GM19468 (cell line): Measurements from ENCODE around the gene GNAS.
"Not testable (repeated sequence)": the region's sequence is repeated elsewhere in the genome, so short reads cannot be mapped to it uniquely, and the experiment has no call there.

Experiments
- ATAC-seq: cut with Tn5 transposase; IDR thresholded peaks from one replicate; pipeline ENCODE4 v1.9.1; 2021; ENCODE audit warnings: mild to moderate bottlenecking, moderate library complexity, moderate number of reproducible peaks; ENCODE audit not compliant: unreplicated experiment; ENCODE audit errors: extremely low read depth

GNAS gene

DNA sequence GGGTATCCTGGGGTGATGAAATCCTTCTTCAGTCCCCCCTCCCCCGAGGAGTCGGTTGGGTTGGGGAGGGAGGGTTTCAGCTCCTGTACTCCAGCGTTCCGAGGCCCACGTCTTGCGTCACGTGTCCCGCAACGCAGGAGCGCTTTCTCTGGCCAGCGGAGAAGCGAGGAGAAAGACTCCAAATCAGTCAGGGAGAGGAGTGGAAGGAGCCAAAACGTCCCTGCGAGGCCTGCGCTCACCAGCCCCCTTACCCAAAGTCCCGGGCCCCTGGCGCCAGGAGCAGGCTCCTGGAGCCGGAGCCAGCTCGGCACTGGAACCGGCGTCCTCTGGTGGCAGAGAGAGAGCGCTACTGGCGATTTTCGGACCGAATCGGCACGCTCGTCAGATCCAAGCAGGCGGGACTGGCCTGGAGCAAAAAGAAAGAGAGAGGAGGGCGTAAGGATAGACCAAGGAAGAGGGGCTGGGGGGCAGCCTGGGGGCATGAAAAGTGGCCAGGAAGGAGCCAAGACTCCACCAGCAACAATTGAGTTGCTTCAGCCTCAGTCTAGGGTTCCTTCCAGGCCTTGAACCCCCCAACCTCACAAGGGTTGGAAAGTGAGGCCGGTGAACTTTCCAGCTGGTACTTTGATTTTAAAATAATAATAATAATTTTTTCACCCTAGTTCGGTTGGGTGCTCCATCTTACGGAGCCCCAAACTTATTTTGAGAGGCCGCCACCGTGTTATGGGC is at the start of gene GNAS:
GNAS (plus strand) TSS at position 174 of the 729 bp plus-strand sequence.
- no peak for ATAC-seq

DNA sequence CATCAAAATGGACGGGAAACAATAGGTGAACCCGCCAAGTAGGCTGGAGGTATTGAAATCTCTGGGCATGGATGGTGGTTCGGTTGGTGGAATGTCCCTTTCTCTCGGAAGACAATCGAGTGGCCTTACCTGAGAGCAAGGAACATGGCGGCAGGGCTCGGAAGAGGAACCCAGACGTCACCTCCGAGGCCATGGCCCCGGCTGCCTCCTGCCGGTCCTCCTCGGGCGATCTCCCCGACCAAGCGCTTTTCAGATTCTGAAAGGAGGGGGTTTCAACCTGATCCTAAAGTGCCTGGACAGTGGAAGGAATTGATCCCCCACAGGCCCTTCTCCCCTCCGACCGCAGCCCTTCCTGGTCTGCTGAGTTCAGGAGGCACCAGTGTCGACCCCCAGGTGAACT is 49.0 kb upstream of the GNAS start:
- no peak for ATAC-seq

DNA sequence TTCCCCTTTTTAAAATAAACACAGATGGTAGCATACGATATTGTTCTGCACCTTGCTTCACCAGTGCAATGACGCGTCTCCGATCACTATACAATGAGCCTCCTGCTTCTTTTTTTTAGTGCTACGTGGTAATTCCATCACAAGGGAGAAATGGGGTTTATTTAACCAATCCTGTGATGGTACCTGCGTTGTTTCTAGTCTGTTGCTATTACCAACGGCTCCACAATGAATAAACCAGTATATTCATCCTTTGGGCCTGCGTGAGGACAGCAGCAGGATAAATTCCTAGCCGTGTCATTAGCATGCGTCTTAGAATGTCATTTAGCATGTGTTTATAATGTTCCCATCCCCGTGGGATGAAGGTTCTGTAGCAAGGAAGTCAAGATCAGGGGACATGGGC is 44.7 kb upstream of the GNAS start:
- no peak for ATAC-seq

DNA sequence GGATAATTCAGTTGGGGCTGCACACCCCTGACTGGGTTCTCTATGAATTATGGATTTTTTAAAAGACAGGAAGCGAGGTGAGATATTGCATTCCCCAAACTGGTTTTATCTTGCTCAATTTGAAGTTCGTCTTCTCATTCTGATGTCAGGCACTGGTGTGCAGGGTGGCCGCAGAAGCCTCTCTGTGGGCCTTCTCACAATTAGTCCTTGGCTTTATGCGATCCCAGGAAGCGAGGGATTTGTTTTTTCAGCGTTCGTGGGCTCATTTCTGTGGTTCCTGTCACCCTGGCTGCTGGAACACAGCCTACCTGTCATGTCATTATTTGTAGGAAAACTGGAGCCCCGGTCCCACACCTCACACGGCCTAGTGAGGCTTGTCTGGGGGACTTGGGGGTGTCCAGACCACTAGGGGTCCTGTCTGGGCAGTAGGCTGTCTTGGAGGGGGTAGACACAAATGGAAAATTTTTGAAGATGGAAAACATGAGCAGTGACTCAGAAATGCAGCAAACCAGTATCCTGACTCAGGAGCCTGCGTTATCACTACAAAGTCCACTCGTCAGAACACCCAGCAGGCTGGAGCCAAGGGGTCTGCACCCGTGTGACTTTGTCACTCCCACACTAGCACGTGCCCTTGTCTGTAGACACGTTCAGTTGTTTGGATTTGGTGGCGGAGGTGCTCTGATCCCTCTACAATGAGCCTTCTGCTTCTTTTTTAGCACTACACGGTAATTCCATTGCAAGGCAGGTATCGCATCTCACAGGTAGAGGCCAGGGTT is 44.1 kb upstream of the GNAS start:
- no peak for ATAC-seq

DNA sequence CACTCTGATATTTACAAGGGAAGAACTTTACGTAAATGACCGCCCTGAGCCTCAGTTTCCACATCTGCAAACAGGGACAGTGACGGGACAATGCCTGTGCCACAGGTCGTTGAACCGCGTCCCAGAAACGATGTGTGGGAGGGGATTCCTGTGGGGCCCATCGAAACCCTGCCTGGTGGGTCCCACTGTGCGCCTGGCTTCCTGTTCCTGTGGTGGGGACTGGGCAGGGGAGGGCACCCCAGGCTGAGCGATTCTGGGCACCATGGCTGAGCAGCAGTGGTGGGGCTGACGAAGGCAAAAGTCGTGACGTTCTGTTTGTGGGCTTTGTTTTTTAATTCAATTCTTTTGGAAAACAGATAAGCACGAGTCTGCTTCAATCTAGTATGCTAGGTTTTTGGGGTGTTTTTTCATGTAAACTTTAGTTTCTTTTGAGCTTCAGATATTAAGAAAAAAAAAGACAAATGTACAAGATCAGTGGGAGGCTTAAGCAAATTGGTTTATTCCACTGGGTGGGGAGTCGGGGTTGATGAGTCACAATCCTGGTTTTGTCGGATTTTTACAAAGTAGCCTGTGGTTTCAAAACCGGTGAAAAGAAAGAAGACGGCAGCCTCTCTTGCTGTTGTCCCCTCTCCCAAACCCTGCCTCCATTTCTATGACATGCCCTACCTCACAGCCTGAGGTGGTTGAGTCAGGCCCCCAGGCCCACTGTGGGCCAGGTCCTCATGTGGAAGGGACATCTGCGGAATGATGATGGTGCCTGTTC is 42.2 kb upstream of the GNAS start:
- no peak for ATAC-seq

DNA sequence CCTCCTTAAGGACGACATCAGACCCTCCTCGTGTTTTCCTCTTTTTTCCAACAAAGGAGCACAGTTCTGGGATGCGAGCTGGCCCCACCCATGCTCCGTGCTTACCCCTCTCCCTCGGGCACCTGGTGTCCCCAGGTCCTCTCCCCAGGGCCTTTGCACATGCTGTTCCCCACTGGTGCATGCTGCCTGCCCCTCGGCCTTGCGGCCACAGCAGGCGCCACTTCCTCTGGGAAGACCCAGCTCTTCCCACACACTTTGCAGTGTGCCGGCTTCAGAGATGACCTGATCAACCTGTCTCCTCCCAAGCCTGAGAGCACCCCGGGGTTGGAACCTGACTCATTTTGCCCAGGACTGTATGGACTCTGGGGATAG is 41.7 kb upstream of the GNAS start:
- ATAC-seq: no peak

DNA sequence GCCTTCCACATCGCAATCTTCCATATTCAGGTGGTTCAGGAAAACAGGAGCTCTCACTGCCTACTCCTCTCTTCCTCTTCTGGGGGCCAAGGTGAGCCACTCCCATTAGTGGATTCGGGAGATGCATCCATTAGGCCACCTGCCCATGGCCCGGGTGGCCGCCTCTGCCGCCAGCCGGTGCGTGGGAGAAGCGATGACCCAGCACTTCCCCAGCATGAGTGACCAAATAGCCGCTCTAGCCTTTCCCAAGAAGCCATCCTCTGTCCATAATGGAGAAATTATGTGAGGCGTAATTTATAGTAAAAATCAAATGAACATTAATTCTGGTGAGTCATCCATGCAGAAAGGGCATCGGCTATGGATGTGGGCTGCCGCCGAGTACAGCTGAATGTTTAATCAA is 41.2 kb upstream of the GNAS start:
- ATAC-seq: no peak

DNA sequence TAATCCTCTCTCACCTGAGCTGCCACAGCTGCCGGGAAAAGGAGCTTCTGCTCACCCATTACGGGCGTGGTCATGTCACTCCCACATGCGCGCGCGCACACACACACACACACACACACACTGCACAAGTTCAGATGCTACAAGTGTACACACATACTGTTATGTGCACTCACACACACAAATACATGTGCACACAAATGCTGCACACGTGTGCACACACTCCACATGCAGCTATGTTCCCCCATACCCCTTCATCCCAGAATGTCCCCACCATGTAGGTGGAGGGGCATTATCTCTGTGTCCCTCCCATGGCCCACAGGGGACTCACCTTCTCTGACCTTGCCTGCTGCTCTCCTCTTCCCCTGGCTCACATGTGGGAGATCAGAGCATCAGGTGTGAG is 39.1 kb upstream of the GNAS start:
- ATAC-seq: no peak

DNA sequence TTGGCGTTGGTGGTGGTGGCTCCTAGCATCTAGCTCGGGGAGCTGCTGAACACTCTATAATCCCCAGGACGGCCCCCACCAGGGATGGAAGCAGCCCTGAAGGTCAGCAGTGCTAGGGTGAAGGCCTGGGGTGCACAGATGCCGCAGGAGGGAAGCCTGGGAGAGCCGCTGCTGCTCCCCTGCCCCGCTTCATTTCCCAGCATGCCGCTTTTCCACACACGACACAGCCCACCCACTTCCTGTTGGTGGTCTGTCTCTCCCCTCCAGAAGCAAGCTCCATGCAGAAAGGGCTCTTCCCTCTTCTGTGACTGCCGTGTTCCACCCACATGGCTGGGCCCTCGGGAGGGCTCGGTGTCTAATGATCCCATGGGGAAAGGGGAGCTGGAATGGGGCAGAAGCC is 37.1 kb upstream of the GNAS start:
- no peak for ATAC-seq

DNA sequence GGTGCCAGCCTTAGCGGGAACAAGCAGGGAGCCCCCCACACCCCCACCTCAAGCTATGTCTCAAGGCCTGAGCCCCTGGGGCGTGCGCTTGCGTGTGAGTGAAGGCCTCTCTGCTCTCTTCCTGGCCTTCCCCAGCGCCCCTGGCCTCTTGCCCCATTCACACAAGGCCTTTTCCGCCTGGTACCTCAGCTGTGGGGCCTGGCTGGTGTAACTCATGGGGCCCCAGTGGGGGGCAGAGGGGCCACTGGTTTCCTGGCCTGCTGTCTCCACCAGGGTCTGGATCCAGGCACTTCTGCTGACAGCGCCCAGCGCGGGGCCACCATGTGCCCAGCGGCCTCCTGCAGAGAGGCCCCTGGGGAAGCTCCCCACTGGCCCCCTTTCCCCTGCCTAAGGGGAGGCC is 36.5 kb upstream of the GNAS start:
- ATAC-seq: no peak

DNA sequence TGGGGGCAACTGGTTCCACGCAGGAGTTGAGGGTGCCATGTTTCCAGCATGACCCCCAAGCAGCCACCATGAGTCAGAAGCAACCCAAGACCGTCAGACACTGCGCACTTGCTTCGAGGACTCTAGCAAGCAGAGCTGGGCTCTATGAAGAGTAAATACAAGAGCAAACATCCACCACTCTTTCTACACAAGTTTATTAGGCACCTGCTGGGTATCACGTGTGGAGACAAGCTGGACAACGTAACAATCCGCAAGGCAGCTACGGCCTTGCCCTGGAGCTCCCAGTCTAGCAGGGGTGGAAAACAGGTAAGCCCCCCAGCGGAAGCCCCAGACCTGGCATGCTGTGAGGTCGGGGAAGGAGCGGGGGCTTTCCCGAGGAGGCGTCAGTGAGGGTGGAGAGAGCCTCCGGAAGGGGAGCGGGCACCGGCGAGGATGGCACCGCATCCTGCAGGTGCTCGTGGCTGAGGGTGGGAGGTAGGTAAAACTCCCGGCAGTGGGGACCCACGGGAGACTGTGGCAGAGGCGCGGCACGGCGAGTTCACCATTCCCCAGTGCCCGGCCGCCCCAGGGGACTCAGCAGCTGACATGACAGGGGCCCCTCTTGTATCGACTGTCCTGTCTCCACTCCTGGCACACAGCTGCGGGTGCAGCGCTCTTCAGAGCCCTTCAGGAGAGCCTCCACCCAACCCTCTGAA is 35.4 kb upstream of the GNAS start:
- no peak for ATAC-seq

DNA sequence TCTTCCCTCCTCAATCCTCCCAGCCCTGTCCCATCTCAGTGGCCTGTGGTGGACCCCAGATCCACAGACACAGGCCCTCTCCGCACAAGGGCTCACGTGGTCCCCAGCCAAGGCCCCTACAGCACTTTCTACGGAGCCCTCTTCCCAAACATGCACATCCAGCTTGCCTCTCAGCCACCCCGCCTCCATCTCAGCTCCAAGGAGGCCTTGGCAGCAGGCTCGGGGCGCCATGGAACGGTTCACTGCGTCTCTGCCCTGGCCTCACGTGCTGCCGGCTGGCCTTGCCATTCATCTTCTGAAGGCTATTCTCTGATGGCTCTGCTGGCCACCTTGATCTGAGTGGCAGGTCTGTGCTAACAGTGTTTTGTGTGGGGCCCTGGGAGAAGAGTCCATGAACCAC is 34.8 kb upstream of the GNAS start:
- no peak for ATAC-seq

DNA sequence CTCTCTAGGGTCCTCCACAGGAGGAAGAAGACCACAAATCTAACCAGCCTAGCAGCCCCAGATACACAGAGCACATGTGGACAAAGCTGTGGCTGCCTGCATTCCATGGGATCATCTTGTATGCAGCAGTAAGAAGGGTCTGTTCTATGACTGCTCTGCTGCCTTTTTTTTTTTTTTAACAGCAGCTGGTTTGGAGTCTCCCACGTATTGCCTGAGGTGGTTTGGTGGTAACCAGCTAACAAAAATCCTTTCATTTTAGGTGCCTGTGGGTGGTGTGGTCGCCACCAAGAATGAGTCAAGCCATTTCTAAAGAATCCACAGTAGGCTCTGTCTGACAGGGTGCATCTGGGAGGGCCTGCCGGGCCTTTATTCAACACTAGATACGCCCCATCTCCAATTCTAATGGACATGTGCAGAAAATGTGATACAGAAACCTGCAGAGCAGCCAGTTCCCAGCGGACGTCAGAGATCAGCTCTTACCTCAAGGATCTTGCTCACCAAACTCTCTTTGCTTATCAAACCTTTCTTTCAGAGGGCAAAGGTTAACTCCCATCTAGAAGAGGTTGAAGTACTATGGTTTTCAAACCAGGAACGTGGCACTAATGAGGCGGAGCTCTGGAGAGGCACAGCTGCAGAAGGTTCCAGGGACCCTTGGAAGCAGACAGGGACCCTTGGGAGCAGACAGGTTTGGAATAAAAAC is 33.8 kb upstream of the GNAS start:
- ATAC-seq: no peak

DNA sequence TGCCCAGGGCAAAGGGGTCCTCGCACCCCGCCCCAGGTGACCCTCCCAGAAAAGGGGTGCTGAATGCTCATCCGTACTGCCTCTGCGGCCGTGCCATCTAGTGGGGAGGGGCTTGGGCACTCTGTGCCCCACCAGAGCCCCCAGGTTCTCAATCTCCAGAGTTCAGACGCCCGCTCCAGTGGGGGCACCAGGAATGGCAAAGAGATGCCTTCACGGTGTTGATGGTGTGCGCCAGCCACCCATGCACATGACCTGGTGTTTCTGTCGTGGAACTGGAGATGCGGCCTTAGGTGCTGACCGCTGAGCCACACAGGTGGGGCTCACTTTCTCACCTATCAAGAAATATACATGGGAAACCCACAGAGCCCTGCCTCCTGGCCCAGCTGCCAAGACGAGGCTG is 32.6 kb upstream of the GNAS start:
- ATAC-seq: no peak

DNA sequence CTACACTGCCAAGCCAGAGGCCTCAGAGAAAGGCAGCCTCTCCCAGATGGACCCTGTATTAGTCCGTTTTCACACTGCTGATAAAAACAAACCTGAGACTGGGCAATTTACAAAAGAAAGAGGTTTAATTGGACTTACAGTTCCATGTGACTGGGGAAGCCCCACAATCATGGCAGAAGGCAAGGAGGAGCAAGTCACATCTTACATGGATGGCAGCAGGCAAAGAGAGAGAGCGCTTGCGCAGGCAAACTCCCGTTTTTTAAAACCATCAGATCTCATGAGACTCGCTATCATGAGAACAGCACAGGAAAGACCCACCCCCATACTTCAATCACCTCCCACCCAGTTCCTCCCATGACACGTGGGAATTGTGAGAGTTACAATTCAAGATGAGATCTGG is 32.0 kb upstream of the GNAS start:
- ATAC-seq: not testable (repeated sequence)

DNA sequence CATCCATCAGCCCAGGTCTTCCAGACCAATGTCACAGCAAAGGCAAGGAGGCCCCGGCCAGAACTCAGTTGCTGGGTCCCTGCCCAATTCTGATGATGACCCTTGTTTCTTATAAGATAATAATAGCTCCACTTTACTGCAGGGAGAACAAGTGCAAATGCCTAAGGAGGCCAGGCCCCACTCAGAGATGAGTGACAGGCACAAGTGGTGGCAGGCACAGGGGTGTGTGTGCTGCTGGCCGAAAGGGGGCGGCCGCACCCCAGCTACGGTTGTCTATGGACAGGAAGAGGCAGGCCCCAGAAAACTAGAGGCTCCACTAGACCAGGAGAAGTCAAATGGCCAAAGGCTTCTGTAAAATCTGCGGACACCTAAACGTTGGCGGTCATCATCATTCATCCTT is 30.4 kb upstream of the GNAS start:
- ATAC-seq: no peak

DNA sequence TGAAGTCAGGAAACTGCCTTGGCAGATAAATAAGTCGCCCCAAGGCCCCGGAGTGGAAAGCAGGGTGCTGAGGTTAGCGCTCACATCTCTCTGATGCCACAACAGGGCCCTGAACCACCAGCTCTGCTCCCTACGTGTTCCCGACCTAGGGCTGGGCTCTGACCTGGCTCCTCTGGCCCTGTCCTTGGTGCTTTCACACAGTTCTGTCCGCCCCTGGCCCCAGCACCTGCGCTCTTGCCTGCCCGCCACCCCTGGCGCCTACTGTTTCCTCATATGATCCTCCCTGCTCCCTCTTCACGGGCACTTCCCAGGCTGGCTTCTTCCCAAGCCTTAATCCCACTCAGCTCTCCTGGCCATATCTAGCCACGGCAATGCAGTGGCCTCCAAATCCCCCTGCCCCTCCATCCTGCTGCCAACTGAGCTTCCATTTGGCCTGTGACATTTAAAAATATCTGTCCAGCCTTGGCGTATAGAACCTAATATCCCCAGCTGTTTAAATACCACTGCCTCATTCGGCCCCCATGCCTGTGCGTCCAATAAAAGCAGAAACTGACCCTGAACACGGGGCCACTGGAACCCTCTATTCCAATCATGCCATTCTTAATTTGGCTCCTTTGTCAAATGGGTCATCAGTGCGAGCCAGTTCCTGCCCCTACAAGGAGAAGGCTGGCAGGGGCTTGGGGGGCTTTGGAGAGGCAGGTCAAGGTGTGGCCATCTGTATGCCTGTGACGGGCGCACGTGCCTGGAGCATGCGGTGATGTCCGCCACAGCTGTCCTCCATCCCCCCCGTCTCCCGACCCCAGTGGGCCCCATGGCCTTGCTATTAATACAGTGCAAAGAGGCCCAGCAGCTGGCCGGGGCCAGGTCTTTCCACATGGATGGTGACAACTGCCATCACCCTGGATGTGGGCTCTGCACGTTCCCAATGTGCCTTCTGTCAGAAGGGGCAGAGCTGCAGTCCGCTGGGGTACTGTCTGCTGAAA is 29.5 kb upstream of the GNAS start:
- no peak for ATAC-seq

DNA sequence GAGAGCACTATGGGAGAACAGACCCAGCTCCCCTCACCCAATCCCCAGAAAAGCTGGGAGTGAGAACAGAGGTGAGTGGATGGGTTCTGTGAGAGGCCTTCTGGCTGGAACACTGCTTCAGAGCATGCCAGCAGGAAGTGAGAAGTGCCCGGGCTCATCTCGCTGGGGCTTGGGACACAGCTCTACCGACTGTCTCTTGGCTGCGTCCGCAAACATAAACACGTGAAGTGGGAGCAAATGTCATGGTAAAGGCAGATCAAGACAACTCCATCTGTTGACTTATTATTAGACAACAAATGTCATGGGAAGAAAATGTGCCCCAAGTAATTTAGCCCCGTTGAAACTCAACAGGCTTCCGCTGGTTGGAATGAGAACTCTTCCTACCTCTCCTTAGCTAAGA is 27.7 kb upstream of the GNAS start:
- no peak for ATAC-seq

DNA sequence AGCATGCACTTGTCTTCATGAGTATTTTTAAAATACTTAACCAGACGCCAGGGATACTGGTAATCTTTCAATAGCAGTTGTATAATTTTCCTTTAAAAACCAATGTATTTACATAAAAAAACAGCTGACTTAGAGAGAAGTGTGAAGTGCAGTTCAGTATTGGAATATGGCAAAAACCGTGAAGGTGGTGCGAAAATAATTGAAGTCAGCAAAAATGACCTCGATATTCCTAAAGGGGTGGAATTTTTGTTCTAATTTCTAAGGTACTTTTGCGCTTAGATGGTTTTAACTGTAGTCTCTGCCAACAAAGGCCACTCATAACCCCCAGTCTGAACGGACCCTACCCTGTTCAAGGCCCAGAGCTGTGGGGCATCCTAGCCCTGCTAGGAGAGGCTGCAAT is 27.1 kb upstream of the GNAS start:
- no peak for ATAC-seq
